GM12864 (cell line): ENCODE measurements around the gene GCLC.
"Not testable (repeated sequence)": the region's sequence is repeated elsewhere in the genome, so short reads cannot be mapped to it uniquely, and the experiment has no call there.

ENCODE experiments used
- DNase-seq: peaks from one replicate; pipeline ENCODE4 v3.0.0-alpha.2; 2011; ENCODE audit warnings: low read depth
- H3K4me3 ChIP-seq: 2 replicates; pipeline ENCODE4 v1.5.1; 2011; ENCODE audit warnings: mild to moderate bottlenecking, low read depth, low read length, control low read depth
- TF ChIP-seq, protein P1 (sequence below): IDR thresholded peaks from 2 replicates; pipeline ENCODE4 v1.5.1; 2011; ENCODE audit warnings: low read depth, mild to moderate bottlenecking, moderate library complexity, low read length, control low read depth, inconsistent platforms; ENCODE audit errors: missing control alignments

The GCLC gene

DNA sequence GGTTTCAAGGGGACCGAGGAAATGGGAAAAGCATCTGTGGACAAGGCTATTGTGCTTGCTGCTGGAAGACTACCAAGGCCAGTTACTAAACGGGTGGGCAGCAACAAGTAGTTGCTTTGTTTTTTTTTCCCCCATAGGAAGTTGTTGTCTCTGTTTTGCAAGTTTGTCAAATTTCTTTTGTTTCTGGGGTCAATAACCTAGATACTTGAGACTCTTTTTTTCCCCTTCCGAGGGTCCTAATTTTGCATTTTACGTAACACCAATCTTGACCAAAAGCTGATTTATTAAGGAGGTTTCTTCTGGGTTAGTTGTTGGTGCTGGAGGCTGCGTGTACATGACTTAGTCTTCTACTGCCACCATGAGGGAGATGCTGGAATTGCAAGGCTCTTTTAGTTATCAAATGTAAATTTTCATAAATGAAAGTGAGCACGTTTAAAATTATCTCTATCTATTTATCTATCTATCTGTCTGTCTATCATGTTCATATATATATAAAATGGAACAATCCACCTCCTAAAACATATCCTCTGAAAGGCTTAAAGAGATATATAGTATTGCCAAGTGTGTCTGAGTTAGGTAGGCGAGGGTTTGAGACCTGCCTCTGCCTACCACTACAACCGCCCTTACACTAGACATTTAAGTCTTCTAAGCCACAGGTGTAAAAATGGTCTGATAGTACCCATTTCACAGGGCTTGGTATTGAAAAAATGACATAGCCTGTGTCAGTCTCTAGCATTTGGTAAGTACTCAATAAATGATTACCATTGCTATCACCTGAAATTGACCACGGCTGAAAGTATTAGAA lies 60.2 kb downstream of the GCLC start:
- peak; percentile 49 for DNase-seq
- H3K4me3 ChIP-seq, result no peak overlapping the region
- TF ChIP-seq, protein P1, sequence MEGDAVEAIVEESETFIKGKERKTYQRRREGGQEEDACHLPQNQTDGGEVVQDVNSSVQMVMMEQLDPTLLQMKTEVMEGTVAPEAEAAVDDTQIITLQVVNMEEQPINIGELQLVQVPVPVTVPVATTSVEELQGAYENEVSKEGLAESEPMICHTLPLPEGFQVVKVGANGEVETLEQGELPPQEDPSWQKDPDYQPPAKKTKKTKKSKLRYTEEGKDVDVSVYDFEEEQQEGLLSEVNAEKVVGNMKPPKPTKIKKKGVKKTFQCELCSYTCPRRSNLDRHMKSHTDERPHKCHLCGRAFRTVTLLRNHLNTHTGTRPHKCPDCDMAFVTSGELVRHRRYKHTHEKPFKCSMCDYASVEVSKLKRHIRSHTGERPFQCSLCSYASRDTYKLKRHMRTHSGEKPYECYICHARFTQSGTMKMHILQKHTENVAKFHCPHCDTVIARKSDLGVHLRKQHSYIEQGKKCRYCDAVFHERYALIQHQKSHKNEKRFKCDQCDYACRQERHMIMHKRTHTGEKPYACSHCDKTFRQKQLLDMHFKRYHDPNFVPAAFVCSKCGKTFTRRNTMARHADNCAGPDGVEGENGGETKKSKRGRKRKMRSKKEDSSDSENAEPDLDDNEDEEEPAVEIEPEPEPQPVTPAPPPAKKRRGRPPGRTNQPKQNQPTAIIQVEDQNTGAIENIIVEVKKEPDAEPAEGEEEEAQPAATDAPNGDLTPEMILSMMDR, result peak; percentile 86

DNA sequence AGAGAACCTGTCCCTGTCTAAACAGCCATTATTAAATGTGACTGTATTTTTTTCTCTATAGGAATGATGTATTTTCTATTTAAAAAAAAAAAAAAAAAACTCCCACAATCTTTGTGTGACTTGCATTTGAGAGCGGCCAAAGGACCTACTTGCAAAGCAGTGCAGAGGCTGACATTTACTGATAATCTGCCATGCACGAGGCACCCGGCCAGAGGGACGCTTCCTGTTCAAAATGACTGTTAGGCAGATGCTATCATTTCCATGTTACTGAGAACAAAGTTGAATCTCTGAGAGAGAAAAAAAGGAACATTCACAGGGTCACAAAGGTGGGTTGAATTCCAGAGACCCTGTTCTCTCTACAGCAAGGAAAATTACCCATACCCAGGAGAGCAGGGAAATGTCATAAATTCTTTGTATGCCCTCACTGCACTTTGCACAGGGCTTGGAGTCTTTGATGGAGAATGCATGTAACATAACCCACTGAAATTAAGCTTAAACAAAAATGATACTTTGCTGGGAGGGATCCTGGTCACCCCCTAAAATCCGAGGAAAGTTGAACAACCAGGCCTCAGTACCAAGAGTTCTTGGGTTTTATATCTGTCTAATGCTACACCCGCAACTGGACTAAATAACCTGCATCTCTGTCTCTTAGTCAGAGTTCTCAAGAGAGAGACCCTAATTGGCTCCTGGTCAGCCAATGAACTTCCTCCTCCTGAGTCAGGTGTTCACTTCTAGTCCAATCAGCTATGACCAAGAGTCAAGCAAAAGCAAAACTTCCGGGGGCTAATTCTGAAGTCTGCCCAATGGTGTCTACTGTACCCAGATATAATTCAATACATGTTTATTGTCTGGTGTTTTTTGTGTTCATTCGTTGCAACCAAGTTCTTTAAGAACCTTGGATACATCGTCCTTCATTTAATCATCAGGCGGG lies 61.2 kb downstream of the GCLC start:
- DNase-seq, result no peak
- TF ChIP-seq, protein P1, result no peak
- no peak overlapping the region for H3K4me3 ChIP-seq

DNA sequence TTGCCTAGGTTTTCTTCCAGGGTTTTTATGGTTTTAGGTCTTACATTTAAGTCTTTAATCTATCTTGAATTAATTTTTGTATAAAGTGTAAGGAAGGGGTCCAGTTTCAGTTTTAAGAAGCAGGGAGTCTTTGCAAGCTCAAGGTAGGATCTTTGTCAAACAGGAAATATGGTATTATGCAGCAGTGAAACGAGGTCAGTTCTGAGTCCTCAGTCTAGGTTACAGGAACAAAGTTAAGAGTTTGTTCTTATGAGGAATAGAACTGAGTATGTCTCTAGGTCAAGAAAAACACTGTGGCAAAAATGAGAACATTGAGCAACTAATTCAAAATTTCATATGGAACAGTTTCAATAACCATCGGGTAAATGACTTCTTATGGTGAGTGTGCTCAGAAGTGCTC lies 63.6 kb downstream of the GCLC start:
- TF ChIP-seq, protein P1, result no peak
- no peak for DNase-seq
- no peak overlapping the region for H3K4me3 ChIP-seq

DNA sequence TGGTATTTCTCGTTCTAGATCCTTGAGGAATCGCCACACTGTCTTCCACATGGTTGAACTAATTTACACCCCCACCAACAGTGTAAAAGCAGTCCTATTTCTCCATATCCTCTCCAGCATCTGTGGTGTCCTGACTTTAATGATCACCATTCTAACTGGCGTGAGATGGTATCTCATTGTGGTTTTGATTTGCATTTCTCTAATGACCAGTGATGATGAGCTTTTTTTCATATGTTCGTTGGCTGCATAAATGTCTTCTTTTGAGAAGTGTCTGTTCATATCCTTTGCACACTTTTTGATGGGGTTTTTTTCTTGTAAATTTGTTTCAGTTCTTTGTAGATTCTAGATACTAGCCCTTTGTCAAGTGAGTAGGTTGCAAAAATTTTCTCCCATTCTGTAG lies 64.1 kb downstream of the GCLC start:
- DNase-seq, H3K4me3 ChIP-seq: not testable (repeated sequence)

DNA sequence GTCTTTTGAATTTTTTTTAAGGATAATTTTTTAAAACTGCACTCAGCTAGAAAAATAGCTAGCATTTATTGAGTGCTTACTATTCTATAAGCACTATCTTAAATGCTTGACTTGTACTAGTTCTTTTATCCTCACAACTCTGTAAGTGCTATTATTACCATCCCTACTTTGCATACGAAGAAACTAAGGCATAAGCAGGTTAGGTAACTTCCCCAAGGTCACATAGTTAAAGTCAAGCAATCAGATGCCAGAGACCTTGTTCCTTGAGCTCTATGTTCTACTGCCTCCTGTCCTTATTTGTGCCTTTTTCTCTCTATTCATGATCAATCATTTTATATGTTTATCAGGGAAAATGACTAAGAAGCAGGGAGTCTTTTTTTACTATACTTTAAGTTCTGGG lies 65.0 kb downstream of the GCLC start:
- no peak for DNase-seq
- no peak overlapping the region for H3K4me3 ChIP-seq
- TF ChIP-seq, protein P1, result no peak

DNA sequence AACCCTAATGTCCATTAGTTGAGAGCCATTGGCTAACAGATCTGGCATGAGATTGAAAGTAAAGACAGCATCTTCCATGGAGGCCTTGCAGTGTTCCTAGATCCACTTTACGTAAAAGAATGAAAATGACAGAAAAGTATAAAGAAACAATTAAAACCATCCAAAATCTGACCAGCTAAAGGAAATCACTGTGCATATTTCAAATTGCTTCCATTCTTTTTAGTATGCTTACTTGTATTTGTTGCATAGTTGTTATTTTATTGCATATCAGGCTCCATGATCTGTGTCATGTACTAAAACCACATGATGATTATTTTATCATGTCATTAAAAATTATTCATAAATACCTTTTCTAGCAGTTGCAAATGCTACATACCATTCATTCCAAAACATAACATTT lies 67.9 kb downstream of the GCLC start:
- no peak overlapping the region for H3K4me3 ChIP-seq
- TF ChIP-seq, protein P1, result no peak
- no peak for DNase-seq

DNA sequence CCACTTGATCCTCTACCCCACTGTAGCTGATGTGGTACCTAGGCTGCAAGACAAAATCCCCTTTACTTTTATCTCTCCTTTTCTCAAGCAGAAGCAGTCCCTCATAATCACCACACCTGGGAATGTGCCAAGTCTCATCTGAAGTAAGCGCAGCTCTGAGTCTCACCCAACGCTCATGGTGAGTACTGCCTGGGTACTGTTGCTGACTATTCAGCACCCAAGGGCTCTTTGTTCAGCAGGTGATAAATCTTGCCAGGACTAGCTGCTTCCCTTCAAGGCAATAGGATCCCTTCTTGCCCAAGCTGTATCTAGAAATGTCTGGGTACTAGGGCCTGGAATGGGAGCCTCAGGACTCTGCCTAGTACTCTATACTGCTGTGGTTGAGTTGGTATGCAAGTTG lies 70.9 kb downstream of the GCLC start:
- no peak for DNase-seq
- TF ChIP-seq, protein P1, result no peak

More for the DNA sequence above, 70.9 kb downstream of the GCLC start:
- no peak overlapping the region for H3K4me3 ChIP-seq
